Measurements from ENCODE around the gene BOD1L2.

Gene BOD1L2

DNA sequence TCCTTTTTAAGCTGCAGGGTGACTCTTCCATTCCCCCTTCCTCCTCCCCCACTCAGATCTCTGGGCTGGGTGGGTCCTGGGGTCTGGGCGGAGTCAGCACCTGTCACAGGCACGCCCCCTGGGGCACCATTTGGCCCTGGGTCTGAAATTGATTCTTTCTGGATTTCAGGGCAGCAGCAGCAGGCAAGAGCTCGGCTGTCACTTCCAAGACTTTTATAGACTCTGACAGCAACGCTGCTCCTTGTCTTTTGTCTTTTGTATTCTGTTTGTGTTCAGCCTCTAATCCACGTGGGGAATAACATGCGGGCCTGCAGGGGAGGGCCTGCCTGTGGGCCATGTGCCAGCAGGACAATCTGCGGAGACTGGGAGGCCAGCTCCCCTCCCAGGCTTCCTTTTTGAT lies 3.9 kb downstream of the BOD1L2 start:
- no peak for DNase-seq (ENCODE audit: low read depth)

GRCh38 chr18:57154191-57154830 lies 7.4 kb downstream of the BOD1L2 start:
- no peak for DNase-seq (ENCODE audit: low read depth)

DNA sequence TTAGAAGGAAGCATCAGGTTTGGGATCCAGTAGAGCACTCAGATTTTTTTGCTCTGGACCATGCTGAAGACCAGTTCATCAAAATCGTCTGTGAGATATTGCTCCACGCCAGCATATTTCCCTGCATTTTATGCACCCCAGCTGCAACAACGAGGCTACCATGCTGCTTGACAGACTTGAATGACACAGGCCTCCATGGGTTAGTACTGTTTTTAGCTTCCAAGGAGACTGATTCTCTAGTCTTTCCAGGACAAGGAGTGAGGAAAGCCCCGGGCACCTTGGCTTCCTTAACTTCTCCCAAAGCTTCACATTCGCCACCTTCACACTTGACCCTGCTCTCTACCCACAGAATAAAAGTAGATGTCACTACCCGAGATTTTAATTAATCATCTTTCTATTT lies 17.5 kb downstream of the BOD1L2 start:
- DNase-seq (ENCODE audit: low read depth), result no peak

DNA sequence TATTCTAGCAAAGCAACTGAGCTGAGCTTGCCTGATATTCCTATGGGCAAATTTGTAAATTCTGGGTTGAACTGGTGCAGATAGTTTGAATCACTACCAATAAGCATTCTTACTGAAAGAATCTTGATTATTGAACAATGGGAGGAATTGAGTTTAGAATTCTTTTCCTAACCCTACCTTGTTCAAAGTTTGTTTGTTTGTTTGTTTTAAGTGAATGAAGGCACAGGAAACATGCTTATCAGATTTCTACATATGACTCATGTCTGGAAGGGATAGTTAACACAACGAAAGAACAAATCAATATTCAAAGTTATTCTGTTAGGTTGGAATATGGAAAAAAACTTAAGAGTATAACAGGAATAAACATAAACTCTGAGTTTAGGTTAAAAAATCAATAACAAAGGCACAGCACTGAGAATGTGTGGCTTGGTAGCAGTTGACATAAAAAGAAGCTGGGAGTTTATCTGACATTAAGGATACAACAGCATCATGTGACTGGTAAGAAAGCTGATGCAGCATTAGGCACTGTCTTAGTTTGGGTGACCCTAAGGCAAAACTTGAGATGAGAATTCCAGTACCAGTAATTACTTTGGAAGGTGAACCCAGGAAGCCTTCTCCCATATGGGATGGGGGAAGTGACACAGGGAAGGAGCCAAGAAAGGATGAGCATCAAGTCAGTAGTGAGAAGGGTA lies 20.9 kb downstream of the BOD1L2 start:
- no peak for DNase-seq (ENCODE audit: low read depth)

DNA sequence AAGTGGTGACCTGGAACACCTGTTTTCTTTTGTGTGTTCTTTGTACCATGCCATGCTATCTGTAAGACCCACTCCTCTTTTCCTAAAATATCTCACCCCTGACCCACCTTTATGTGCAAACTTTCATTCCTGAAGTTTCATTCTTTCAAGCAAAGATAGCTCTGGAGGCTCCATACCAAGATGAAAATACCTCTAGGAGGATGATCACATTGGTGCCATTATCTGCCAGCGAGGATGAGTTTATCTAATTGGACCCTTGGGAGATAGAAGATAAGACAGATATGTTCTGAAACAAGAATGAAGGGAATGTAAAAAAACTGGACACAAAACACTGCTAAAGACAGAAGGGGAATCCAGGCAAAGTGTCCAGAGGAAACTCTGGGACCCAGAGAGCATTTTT lies 24.1 kb downstream of the BOD1L2 start:
- DNase-seq (ENCODE audit: low read depth), result no peak

DNA sequence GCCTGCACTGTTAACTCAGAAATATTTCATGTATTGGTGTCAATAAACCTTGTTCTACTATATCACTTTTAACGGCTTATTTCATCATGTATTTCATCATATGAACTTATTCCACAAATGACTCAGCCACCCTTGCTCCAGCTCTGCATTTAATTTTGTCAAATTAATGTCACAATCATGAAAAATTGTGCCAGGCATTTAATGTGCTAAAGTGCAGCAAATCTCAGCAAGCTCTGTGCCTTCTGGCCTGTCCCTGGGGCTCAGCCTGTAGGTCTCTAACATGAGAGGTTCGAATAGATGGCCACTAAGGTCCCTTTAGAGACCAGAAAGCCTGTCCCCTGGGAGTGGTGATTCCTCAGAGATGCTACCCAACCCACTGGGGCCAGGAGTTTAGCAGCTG lies 28.6 kb downstream of the BOD1L2 start:
- no peak for DNase-seq (ENCODE audit: low read depth)

DNA sequence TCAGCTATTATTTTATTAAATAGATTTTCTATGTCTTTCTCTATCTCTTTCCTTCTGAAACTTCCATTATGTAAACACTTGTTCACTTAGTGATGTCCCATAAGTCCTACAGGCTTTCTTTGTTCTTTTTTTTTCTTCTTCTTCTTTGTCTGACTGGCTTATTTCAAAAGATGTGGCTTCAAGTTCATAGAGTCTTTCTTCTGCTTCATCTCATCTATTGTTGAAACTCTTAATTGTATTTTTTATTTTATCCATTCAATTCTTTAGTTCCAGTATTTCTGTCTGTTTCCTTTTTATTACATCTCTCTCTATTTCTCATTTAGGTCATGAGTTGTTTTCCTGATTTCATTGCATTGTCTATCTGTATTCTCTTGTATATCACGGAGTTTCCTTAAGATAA lies 38.5 kb downstream of the BOD1L2 start:
- no peak for DNase-seq (ENCODE audit: low read depth)

GRCh38 chr18:57188851-57189557 lies 42.1 kb downstream of the BOD1L2 start:
- DNase-seq (ENCODE audit: low read depth), result no peak

DNA sequence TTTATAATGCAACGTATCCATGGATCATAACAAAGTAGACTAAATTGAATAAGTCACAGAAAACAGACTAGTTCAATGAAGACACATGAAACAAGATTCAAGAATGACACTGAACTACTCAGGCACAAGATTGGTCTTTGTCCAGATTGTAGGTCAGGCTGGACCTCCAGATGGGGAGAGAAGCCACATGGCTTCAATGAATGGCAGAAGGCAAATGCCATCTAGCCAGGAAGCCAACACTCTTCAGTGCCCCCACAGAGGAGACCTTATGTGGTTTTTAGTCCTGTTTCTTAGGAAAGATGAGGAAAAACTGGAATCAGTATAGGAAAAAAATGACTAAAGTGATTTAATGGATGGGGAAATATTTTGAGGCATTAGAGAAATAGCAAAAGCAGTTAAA lies 43.1 kb downstream of the BOD1L2 start:
- DNase-seq (ENCODE audit: low read depth), result no peak

- no peak for DNase-seq (ENCODE audit: low read depth)
Observed at GRCh38 chr18:57194070-57194469, 47.2 kb downstream of the BOD1L2 start.

- no peak for DNase-seq (ENCODE audit: low read depth)
Observed at GRCh38 chr18:57194622-57195021, 47.7 kb downstream of the BOD1L2 start.

DNA sequence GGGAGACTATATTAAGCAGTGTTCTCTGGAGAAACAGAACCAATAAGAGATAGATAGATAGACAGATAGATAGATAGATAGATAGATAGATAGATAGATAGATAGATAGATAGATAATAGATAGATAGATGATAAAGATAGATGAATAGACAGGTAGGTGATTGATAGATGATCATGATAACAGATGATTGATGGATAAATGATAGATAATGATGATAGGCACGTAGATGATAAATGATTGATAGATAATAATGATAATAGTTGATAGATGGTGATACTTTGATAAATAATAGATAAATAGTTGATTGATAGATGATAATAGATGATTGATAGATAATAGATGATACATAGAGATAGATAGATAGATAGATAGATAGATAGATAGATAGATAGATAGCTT lies 48.5 kb downstream of the BOD1L2 start:
- DNase-seq (ENCODE audit: low read depth), result no peak

- DNase-seq (ENCODE audit: low read depth), result no peak
Observed at GRCh38 chr18:57197261-57197660, 50.4 kb downstream of the BOD1L2 start.

GRCh38 chr18:57198073-57198472 lies 51.2 kb downstream of the BOD1L2 start:
- no peak for DNase-seq (ENCODE audit: low read depth)

All from ELR (cell line).